Left renal cortex interstitium (tissue), 4 donors: ENCODE results near the gene SORL1. TPM values are rescaled to one million over a fixed set of nuclear protein-coding genes. Genes with fewer than 3 reads are reported as not detected.

Source experiments
- DNase-seq, 4 donors: peaks; one replicate each; pipeline ENCODE4 v3.0.0-alpha.2; 2013; ENCODE audit warnings: low read depth in 4 of 4, low spot score in 2 of 4, missing footprints in 1 of 4
- polyA plus RNA-seq, 4 donors: library from polyadenylated mRNA; unstranded; fragments of 120-200 nt; gene quantifications; one replicate each; pipeline ENCODE4 v1.2.1, GENCODE V29; 2013; ENCODE audit not compliant: insufficient read length in 4 of 4

Gene SORL1
- polyA plus RNA-seq, 4 donors: 28.7 to 57.9 (median 35.7) TPM

- DNase-seq: no peak
Observed at GRCh38 chr11:121576531-121576930, 124.4 kb downstream of the SORL1 start.

- DNase-seq: no peak
Observed at GRCh38 chr11:121577106-121577848, 125.2 kb downstream of the SORL1 start.

GRCh38 chr11:121578251-121578976 is 126.3 kb downstream of the SORL1 start:
- DNase-seq: no peak

- DNase-seq: no peak
Observed at GRCh38 chr11:121580154-121580553, 128.0 kb downstream of the SORL1 start.

GRCh38 chr11:121581607-121582006 is 129.5 kb downstream of the SORL1 start:
- no peak for DNase-seq

GRCh38 chr11:121582296-121582695 is 130.2 kb downstream of the SORL1 start:
- no peak for DNase-seq

GRCh38 chr11:121583825-121584224 is 131.7 kb downstream of the SORL1 start:
- no peak for DNase-seq

GRCh38 chr11:121586750-121587149 is 134.6 kb downstream of the SORL1 start:
- no peak for DNase-seq

GRCh38 chr11:121587182-121587581 is 135.1 kb downstream of the SORL1 start:
- no peak for DNase-seq

- DNase-seq: no peak
Observed at GRCh38 chr11:121588747-121589146, 136.6 kb downstream of the SORL1 start.

- no peak for DNase-seq
Observed at GRCh38 chr11:121589946-121590537, 137.9 kb downstream of the SORL1 start.

- DNase-seq: no peak
Observed at GRCh38 chr11:121590772-121591404, 138.8 kb downstream of the SORL1 start.

- DNase-seq: peak in 3 of 4 donors; percentile 49 to 69 (median 64)
Observed at GRCh38 chr11:121591405-121592033, 139.4 kb downstream of the SORL1 start.

GRCh38 chr11:121592708-121593107 is 140.6 kb downstream of the SORL1 start:
- DNase-seq: no peak

- no peak for DNase-seq
Observed at GRCh38 chr11:121595717-121596161, 143.6 kb downstream of the SORL1 start.

- no peak for DNase-seq
Observed at GRCh38 chr11:121596195-121597155, 144.4 kb downstream of the SORL1 start.

- no peak for DNase-seq
Observed at GRCh38 chr11:121603316-121603715, 151.2 kb downstream of the SORL1 start.

GRCh38 chr11:121604152-121604551 is 152.0 kb downstream of the SORL1 start:
- DNase-seq: no peak

GRCh38 chr11:121606354-121606753 is 154.2 kb downstream of the SORL1 start:
- DNase-seq: no peak
